HG02852 (cell line): ENCODE measurements around the gene ENTREP3.

Source experiments
- ATAC-seq: cut with Tn5 transposase; IDR thresholded peaks from one replicate; pipeline ENCODE4 v1.9.1; 2021; ENCODE audit warnings: mild to moderate bottlenecking, moderate library complexity; ENCODE audit not compliant: unreplicated experiment

ENTREP3 gene

GRCh38 chr1:155279268-155279667 lies 24.0 kb upstream of the ENTREP3 start:
- no peak for ATAC-seq

- ATAC-seq: no peak
Measured at GRCh38 chr1:155278689-155279160, 23.4 kb upstream of the ENTREP3 start.

- no peak for ATAC-seq
Measured at GRCh38 chr1:155277902-155278688, 22.8 kb upstream of the ENTREP3 start.

GRCh38 chr1:155277070-155277901 lies 22.0 kb upstream of the ENTREP3 start, which contains the start of gene HCN3:
Gene HCN3 (plus strand): TSS chr1:155277463. CDS start chr1:155277591, 128 bp downstream.
- peak; percentile 73 for ATAC-seq

- ATAC-seq: peak; percentile 79
Measured at GRCh38 chr1:155273343-155274245, 18.3 kb upstream of the ENTREP3 start, which contains the start of gene CLK2. Gene CLK2 (minus strand): TSS chr1:155273504. CDS start chr1:155270977, 2,527 bp downstream.

- peak; percentile 30 for ATAC-seq
Measured at GRCh38 chr1:155272466-155273342, 17.4 kb upstream of the ENTREP3 start.

- no peak for ATAC-seq
Measured at GRCh38 chr1:155269381-155269780, 14.1 kb upstream of the ENTREP3 start.

GRCh38 chr1:155268630-155269029 lies 13.3 kb upstream of the ENTREP3 start:
- ATAC-seq: no peak

GRCh38 chr1:155267373-155267772 lies 12.1 kb upstream of the ENTREP3 start:
- no peak for ATAC-seq

GRCh38 chr1:155266553-155266952 lies 11.3 kb upstream of the ENTREP3 start:
- no peak for ATAC-seq

GRCh38 chr1:155263067-155263466 lies 7.8 kb upstream of the ENTREP3 start:
- no peak for ATAC-seq

- peak; percentile 92 for ATAC-seq
Measured at GRCh38 chr1:155261852-155262673, 6.8 kb upstream of the ENTREP3 start, which contains the start of gene SCAMP3. Gene SCAMP3 (minus strand): TSS chr1:155262360. CDS start chr1:155262151, 209 bp downstream.

GRCh38 chr1:155261493-155261851 lies 6.2 kb upstream of the ENTREP3 start:
- no peak for ATAC-seq

GRCh38 chr1:155260276-155260675 lies 5.0 kb upstream of the ENTREP3 start:
- no peak for ATAC-seq

GRCh38 chr1:155256058-155256852 lies 972 bp upstream of the ENTREP3 start:
- no peak for ATAC-seq

- no peak for ATAC-seq
Measured at GRCh38 chr1:155254714-155255242, 505 bp downstream of the ENTREP3 start.

GRCh38 chr1:155254228-155254713 lies 1.0 kb downstream of the ENTREP3 start:
- ATAC-seq: no peak
